Large intestine (tissue), 3 donors: ENCODE measurements around the gene KRTAP12-3. TPM values are rescaled to one million over a fixed set of nuclear protein-coding genes. Genes with fewer than 3 reads are reported as not detected.
"Not testable (repeated sequence)": the region's sequence is repeated elsewhere in the genome, so short reads cannot be mapped to it uniquely, and the experiment has no call there.

Source experiments
- DNase-seq, 2 donors: peaks; one replicate each; pipeline versions ENCODE4 v3.0.0 to v3.0.0-alpha.2; 2013
- H3K27ac ChIP-seq: one replicate; pipeline ENCODE4 v1.5.1; 2013; ENCODE audit warnings: low read length
- H3K27me3 ChIP-seq: 2 replicates; pipeline ENCODE4 v1.6.1; 2013; ENCODE audit warnings: low read length; ENCODE audit not compliant: control insufficient read depth, insufficient read depth
- H3K36me3 ChIP-seq: 2 replicates; pipeline ENCODE4 v1.6.1; 2013; ENCODE audit warnings: low read length; ENCODE audit not compliant: control insufficient read depth, insufficient read depth
- H3K4me1 ChIP-seq: one replicate; pipeline ENCODE4 v1.6.1; 2013; ENCODE audit warnings: low read length; ENCODE audit not compliant: control insufficient read depth, insufficient read depth
- H3K4me3 ChIP-seq: one replicate; pipeline ENCODE4 v1.5.1; 2013; ENCODE audit warnings: low read length
- H3K9me3 ChIP-seq: one replicate; pipeline ENCODE4 v1.6.1; 2013; ENCODE audit warnings: mild to moderate bottlenecking, low read depth, low read length, moderate library complexity; ENCODE audit not compliant: control insufficient read depth
- WGBS: methylation state at CpG from one replicate; pipeline ENCODE4 v1.1.5; 2013; ENCODE audit warnings: low lambda C conversion rate; ENCODE audit not compliant: insufficient coverage; 5-methylcytosine and 5-hydroxymethylcytosine counted together
- polyA plus RNA-seq: library from polyadenylated mRNA; unstranded; fragments of 120-200 nt; gene quantifications from one replicate; pipeline ENCODE4 v1.2.1, GENCODE V29; 2013

The KRTAP12-3 gene
- polyA plus RNA-seq, 1 donor = not detected

DNA sequence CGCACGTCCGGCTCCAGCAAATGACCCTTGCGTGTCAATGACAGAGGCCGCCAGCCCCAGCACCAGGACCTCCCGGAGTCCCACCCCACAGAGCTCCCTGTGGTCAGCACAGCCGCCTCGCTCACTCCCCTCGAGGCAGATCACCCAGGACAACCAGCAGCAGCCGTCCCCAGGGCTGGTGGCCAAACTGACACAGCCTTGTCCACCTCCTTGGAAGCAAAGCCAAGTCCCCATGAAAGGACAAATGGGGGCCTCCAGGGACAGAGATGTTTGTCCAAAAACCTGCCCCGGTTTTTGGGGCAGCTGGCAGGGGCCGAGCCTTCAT lies 18.4 kb upstream of the KRTAP12-3 start:
- DNase-seq = no peak
- no peaks in the 10 kb centered on the region for H3K9me3 ChIP-seq
- H3K4me3 ChIP-seq = no peak overlapping the region
- no peaks in the 10 kb centered on the region for H3K36me3 ChIP-seq
- no peaks in the 10 kb centered on the region for H3K4me1 ChIP-seq
- H3K27me3 ChIP-seq = no peaks in the 10 kb centered on the region
- WGBS = no CpG with 5 or more reads among the region's 12 CpGs
- no peak overlapping the region for H3K27ac ChIP-seq

DNA sequence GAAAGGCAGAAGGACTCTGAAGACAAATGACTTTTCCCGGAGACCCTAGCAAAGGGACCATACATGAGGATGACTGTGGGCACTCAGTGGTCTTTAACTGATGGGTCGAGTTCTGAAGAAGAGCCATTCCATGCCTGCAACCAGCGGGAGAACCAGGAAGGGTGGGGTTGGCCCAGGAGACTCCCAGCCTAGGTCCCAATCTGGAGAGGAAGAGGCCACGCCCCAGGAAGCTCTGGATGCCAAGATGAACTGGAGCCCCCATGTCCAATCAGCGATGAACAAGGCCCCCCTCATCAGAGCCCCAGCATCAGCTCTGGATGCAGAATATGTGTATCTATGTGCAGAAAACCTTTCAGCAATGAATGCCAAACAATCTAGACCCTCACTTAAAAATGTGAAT lies 17.0 kb upstream of the KRTAP12-3 start:
- WGBS = no CpG with 5 or more reads among the region's 5 CpGs
- Histone ChIP-seq H3K27ac (no peak overlapping the region), H3K36me3 (no peaks in the 10 kb centered on the region), H3K4me1 (no peaks in the 10 kb centered on the region), H3K27me3 (no peaks in the 10 kb centered on the region), H3K4me3 (no peak overlapping the region), H3K9me3 (no peaks in the 10 kb centered on the region)
- DNase-seq = no peak

DNA sequence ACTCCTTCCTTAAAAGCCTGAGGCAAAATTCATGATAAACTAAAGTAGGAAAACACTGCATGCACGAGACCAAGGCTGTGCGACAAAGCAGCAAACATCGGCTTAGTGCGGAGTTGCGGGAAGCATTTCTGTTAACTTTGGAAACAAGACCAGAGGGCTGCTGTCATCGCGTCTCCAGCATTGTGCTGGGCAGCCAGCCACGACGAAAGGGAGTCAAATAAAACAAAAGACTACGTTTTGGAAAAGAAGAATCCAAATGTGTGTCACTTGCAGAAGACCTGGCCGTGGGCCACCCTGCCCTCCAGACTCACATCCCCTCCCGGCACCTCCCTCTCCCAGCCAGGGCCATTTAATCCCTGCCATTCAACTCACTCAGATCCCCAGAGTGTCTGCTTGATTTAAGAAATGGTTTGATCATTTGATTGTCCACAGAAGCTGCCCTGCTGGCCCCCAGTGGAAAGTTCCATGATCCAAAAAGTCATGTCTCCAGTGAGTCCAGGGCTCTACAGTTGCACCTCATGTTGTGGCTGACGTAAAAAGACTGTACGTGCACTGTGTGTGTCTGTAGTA lies 13.9 kb upstream of the KRTAP12-3 start:
- Histone ChIP-seq H3K27me3 (no peaks in the 10 kb centered on the region), H3K9me3 (no peaks in the 10 kb centered on the region), H3K4me1 (no peaks in the 10 kb centered on the region), H3K4me3 (no peak overlapping the region), H3K27ac (no peak overlapping the region), H3K36me3 (no peaks in the 10 kb centered on the region)
- no peak for DNase-seq
- WGBS = no CpG with 5 or more reads among the region's 14 CpGs

DNA sequence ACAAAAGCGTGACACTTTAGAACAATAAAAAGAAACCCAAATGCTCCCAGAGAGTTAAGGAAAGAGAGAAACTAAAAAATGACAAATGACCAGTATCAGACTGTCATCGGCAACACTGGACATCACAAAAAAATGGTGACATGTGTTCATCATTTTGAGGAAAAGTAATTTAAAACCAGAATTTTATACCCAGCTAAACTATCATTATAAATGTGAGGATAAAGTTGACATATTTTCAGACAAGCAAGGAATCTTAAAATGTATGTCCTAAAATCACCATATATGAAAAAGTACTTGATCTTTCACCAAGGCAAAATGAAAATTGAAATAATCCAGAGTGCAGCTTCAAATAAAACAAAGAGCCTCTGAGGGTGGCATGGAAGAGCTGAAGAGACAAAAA lies 12.9 kb upstream of the KRTAP12-3 start:
- Histone ChIP-seq H3K9me3 (no peaks in the 10 kb centered on the region), H3K4me3 (no peak overlapping the region), H3K4me1 (no peaks in the 10 kb centered on the region), H3K27me3 (no peaks in the 10 kb centered on the region), H3K27ac (no peak overlapping the region), H3K36me3 (no peaks in the 10 kb centered on the region)
- WGBS = 50% methylated on average over 2 of the region's 2 CpGs
- DNase-seq = no peak

DNA sequence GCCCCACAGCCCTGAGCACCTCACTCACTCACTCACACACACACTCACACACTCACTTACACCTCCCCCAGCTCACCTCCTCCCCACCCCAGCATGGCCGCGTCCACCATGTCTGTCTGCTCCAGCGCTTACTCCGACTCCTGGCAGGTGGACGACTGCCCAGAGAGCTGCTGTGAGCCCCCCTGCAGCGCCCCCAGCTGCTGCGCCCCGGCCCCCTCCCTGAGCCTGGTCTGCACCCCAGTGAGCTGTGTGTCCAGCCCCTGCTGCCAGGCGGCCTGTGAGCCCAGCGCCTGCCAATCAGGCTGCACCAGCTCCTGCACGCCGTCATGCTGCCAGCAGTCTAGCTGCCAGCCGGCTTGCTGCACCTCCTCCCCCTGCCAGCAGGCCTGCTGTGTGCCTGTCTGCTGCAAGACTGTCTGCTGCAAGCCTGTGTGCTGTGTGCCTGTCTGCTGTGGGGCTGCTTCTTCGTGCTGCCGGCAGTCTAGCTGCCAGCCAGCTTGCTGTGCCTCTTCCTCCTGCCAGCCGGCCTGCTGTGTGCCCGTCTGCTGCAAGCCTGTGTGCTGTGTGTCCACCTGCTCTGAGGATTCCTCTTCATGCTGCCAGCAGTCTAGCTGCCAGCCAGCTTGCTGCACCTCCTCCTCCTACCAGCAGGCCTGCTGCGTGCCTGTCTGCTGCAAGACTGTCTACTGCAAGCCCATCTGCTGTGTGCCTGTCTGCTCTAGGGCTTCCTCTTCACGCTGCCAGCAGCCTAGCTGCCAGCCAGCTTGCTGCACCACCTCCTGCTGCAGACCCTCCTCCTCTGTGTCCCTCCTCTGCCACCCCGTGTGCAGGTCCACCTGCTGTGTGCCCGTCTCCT lies 11.1 kb upstream of the KRTAP12-3 start, which contains the start of gene KRTAP10-11:
KRTAP10-11 (plus strand) TSS at position 49 of the 856 bp plus-strand sequence; CDS start at position 94, 45 bp downstream.
- H3K27ac ChIP-seq, H3K27me3 ChIP-seq, H3K9me3 ChIP-seq, H3K36me3 ChIP-seq, H3K4me3 ChIP-seq, H3K4me1 ChIP-seq, DNase-seq: not testable (repeated sequence)
- WGBS = no CpG with 5 or more reads among the region's 21 CpGs

DNA sequence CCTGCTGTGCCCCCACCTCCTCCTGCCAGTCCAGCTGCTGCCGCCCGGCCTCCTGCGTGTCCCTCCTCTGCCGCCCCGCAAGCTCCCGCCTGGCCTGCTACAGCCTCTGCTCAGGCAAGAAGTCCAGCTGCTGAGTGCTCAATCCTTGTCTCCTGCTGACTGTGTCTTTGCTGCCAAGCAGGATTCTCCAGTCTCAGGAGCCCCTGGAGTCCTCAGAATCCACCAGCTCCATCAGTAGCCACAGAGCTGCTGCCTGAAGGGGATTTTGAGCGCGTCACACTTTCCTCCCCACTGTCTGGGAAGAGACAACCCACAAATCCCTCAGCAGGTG lies 10.5 kb upstream of the KRTAP12-3 start:
- no CpG with 5 or more reads among the region's 8 CpGs for WGBS
- no peak for DNase-seq
- Histone ChIP-seq H3K27ac (no peak overlapping the region), H3K27me3 (no peaks in the 10 kb centered on the region), H3K4me3 (no peak overlapping the region), H3K4me1 (no peaks in the 10 kb centered on the region), H3K36me3 (no peaks in the 10 kb centered on the region), H3K9me3 (no peaks in the 10 kb centered on the region)

DNA sequence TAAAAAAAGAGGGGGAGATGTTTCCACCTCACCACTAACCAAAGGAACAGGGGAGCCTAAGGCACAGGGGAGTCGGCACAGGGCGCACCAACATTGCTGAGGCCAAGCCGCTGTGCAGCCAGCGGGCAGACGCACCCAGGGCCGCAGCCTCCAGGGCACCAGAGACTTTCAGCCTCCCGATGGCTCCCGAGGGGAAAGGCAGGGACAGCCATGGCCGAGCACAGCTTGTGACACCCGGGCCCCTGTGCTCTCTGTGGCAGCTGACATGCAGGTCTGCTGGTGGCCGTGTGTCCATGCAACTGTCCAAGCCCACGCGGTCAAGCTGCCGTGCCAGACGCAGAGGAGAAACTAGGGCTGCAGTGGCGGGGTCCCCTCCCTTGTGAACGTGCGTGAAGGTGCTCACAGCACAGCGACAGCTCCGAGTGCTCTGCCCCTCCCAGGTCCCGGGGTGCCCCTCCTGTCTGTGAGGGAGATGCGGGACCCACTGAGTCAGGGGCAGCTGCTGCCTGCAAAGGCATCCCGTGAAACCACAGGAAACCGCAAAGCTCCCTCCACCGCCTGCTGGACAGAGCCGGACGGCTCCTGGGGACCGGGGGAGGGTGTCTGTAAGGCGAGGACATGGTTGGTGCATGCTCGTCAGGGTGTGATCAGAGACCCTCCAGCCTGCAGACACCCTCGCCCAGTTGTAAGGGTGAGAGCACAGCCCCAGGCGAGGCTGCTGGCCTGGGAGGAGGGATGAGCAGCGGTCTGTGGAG lies 9.0 kb upstream of the KRTAP12-3 start:
- Histone ChIP-seq H3K27ac (no peak overlapping the region), H3K9me3 (no peaks in the 10 kb centered on the region), H3K4me1 (no peaks in the 10 kb centered on the region), H3K27me3 (no peaks in the 10 kb centered on the region), H3K36me3 (no peaks in the 10 kb centered on the region), H3K4me3 (no peak overlapping the region)
- no CpG with 5 or more reads among the region's 33 CpGs for WGBS
- no peak for DNase-seq

DNA sequence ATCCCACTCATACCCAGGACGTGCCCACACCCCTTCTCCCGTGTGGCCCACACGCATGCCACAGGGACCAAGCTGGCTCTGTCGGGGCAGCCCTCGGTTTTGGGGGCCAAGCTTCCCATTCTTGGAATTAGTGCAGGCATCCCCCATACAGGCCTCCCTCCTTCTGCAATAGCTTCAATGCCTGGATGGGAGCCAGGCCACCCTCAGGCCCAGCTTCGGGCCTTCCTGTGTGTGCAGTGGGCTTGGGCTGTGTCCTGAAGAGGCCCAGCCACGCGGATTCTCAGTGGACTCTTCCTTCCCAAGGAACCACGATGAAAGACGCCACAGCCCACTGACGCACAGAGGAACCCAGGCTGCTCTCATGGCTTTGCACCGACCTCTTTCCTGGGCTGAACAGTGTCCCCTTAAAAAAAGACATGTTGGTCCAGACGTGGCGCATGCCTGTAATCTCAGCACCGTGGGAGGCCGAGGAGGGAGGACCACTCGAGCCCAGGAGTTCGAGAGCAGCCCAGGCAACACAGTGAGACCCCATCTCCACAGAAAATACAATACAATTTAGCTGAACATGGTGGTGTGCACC lies 8.1 kb upstream of the KRTAP12-3 start:
- Histone ChIP-seq H3K27me3 (no peaks in the 10 kb centered on the region), H3K36me3 (no peaks in the 10 kb centered on the region), H3K4me1 (no peaks in the 10 kb centered on the region), H3K27ac (no peak overlapping the region), H3K4me3 (no peak overlapping the region), H3K9me3 (no peaks in the 10 kb centered on the region)
- WGBS = no CpG with 5 or more reads among the region's 18 CpGs
- DNase-seq = no peak

DNA sequence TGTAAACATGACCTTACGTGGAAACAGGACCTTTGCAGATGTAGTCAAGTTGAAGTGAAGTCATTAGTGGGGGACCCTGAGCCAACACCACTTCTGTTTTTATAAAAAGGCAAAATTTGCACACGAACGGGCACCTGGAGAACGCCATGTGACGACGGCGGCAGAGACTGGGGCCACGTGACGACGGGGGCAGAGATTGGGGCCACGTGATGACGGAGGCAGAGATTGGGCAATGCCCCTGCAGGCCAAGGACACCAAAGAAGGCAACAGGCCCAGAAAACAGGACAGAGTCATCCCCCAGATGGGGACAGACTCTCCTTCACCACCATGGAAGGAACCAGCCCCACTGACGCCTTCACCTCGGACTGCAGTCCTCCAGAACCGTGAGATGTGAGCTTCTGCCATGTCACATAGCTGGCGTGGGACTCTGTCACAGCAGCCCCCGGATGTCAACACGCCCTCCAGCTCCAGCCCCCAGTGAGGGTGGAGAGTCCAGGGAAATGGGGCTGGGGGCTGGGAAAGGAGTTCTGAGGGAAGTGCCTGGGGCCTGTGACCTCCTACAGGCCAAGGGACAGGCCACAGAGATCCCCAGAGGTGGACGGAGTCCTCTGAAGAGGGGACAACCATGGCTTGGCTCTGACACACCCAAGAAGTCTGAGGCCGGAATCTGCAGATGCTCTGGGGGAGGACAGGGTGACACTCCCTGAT lies 7.3 kb upstream of the KRTAP12-3 start:
- 88% methylated on average over 7 of the region's 20 CpGs for WGBS
- Histone ChIP-seq H3K9me3 (no peaks in the 10 kb centered on the region), H3K27ac (no peak overlapping the region), H3K27me3 (no peaks in the 10 kb centered on the region), H3K4me3 (no peak overlapping the region), H3K4me1 (no peaks in the 10 kb centered on the region), H3K36me3 (no peaks in the 10 kb centered on the region)
- no peak for DNase-seq
